ENCODE results near the gene METTL26.
"Not testable (repeated sequence)": the region's sequence is repeated elsewhere in the genome, so short reads cannot be mapped to it uniquely, and the experiment has no call there.

Gene METTL26

DNA sequence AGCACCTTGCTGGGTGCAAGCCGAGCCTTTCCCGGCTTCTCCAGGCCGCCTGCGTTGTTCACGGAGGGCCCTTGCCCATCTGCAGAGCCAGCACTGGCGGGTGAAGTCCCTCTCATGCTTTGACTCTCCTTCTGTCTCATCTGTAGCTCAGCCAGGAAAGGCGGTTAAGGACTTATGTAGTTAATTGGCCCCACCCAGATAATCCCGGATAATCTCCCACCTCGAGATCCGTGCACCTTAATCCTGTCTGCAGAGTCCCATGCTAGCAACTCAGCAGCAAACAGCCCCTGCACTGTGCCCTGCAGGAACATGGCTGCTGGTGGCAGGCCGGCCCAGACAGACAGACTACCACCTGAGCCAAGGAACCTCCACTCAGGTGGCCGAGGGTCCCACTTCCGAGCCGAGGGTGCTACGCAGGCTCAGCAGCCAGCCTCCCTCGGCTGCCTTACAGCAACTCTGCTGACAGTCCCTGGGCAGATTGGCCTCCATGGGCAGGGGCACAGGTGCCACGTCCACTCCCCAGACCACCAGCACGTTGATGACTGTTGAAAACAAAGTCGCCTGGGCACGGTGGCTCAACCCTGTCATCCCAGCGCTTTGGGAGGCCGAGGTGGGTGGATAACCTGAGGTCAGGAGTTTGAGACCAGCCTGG lies 29.3 kb downstream of the METTL26 start:
- H3K4me3 ChIP-seq (ENCODE audit: control insufficient read depth, low read depth, low read length): no peak overlapping the region
- no peak for DNase-seq (ENCODE audit: low read depth)
- TF ChIP-seq, protein P1, sequence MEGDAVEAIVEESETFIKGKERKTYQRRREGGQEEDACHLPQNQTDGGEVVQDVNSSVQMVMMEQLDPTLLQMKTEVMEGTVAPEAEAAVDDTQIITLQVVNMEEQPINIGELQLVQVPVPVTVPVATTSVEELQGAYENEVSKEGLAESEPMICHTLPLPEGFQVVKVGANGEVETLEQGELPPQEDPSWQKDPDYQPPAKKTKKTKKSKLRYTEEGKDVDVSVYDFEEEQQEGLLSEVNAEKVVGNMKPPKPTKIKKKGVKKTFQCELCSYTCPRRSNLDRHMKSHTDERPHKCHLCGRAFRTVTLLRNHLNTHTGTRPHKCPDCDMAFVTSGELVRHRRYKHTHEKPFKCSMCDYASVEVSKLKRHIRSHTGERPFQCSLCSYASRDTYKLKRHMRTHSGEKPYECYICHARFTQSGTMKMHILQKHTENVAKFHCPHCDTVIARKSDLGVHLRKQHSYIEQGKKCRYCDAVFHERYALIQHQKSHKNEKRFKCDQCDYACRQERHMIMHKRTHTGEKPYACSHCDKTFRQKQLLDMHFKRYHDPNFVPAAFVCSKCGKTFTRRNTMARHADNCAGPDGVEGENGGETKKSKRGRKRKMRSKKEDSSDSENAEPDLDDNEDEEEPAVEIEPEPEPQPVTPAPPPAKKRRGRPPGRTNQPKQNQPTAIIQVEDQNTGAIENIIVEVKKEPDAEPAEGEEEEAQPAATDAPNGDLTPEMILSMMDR (conservative IDR thresholded peaks at IDR 0.05; ENCODE audit: control insufficient read depth, insufficient read depth, low read depth, low read length): no peak

DNA sequence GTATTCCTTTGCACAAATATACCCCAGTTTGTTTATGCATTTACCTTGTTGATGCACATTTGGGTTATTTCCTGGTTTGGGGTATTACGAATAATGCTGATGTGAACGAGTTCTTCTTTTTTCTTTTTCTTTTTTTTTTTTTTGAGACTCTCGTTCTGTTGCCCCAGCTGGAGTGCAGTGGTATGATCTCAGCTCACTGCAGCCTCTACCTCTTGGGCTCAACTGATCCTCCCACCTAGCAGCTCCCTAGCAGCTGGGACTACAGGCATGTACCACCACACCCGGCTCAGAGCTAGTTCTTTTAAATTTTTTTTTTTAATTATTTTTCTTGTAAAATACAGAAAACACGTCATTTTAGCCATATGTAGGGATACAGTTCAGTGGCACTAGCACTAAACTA lies 32.2 kb downstream of the METTL26 start:
- H3K4me3 ChIP-seq (ENCODE audit: control insufficient read depth, low read depth, low read length): no peak overlapping the region
- no peak for DNase-seq (ENCODE audit: low read depth)
- TF ChIP-seq, protein P1 (conservative IDR thresholded peaks at IDR 0.05; ENCODE audit: control insufficient read depth, insufficient read depth, low read depth, low read length): no peak

DNA sequence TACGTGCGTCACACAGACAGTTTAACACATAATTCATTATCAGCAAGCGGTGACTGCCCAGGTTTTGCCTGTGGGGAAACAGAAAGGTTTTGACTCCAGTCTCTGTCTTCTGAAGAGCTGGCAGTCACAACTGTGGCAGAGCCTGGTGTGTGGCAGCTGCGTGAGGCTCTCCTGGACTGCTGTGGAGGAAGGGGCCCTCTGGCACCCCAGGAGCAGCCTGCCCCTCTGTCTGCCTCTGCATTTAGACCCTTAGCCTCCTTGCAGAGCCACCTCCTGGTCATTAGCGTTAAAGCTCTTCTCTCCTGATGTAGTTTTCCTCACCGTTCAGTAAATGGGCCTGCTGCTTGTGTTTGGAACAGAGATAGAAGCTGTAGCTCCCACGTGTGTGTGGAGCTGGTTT lies 35.3 kb downstream of the METTL26 start:
- TF ChIP-seq, protein P1 (conservative IDR thresholded peaks at IDR 0.05; ENCODE audit: control insufficient read depth, insufficient read depth, low read depth, low read length): peak; percentile 16
- DNase-seq (ENCODE audit: low read depth): no peak

DNA sequence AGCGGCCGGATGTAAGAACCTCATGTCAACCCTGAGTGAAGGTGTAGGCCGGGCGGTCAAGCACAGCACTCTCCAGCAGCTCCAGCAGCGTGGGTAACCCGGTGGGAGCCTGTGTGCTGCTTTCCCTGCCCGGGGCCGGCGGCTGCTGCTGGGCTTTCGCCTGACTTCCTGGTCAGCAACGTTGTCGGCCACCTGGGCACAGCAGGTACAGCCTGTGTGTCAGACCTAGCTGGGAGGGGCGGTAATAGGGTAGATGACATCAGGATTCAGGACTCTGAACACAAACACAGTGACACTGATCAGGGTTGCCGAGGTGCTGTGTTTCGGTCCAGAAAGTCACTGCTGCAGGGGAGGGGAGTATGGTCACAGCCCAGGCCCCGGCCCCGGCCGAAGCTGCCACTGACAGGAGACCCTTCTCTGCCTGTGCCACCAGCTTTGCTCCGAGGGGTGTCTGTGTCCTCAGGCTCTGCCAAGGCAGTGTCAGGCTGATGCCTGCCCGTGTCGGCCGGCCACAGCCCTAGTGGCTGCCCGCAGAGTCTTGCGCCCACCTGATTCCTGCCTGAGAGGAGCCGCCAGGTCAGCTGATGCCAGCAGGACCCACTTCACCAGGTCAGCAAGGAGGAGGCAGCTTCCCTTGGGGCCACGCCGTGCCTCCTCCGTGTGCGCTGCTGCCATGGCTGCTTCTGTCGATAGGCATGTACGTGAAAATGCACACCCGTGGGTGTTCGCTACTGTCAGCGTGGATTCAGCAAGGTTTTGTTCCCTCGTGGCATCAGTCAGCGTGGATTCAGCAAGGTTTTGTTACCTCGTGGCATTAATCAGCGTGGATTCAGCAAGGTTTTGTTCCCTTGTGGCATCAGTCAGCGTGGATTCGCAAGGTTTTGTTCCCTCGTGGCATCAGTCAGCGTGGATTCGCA lies 37.0 kb downstream of the METTL26 start:
- DNase-seq (ENCODE audit: low read depth): no peak
- H3K4me3 ChIP-seq (ENCODE audit: control insufficient read depth, low read depth, low read length): no peak overlapping the region
- TF ChIP-seq, protein P1 (conservative IDR thresholded peaks at IDR 0.05; ENCODE audit: control insufficient read depth, insufficient read depth, low read depth, low read length): no peak

More for the DNA sequence above, 35.3 kb downstream of the METTL26 start:
- no peak overlapping the region for H3K4me3 ChIP-seq (ENCODE audit: control insufficient read depth, low read depth, low read length)

DNA sequence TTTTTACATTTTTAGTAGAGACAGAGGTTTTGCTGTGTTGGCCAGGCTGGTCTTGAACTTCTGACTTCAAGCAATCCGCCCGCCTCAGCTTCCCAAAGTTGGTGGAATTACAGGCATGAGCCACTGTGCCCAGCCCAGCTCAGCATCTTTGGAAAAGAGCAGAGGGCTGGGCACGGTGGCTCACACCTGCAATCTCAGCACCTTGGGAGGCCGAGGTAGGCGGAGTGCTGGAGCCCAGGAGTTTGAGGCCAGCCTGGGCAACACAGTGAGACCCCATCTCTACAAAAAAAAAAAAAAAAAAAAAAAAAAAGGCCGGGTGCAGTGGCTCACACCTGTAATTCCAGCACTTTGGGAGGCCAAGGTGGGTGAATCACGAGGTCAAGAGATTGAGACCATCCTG lies 38.5 kb downstream of the METTL26 start:
- not testable (repeated sequence) for DNase-seq (ENCODE audit: low read depth); H3K4me3 ChIP-seq (ENCODE audit: control insufficient read depth, low read depth, low read length)

DNA sequence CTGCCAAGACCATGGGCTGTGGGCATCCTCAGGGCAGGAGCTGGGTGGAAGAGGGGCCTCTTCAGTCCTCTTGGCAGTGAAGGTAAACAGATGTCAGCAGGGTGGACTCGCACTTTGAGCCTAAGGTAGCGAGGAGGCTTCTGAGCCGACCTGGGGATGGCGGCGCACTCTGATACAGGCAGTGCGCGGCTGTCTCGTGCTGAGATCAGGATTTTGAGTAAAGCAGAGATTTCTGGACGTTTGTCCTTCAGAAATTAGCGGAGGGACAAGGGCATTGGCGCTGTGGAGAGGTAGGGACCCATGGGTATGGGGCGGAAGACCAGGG lies 39.4 kb downstream of the METTL26 start:
- TF ChIP-seq, protein P1 (conservative IDR thresholded peaks at IDR 0.05; ENCODE audit: control insufficient read depth, insufficient read depth, low read depth, low read length): no peak
- DNase-seq (ENCODE audit: low read depth): no peak
- no peak overlapping the region for H3K4me3 ChIP-seq (ENCODE audit: control insufficient read depth, low read depth, low read length)
